BLaER1 treated with 17β-estradiol and CSF1 and Interleukin-3, amounts not matched to agents 10 nM and 100 nM (cell line): ENCODE results near the gene SUGP2.
A peak's percentile ranks its signal among the peaks of the same experiment; 100 is the strongest.

Experiments used
- H3K27ac ChIP-seq, 11 experiments: shearing (Covaris generic); formaldehyde crosslinking; 2 replicates each; pipeline ENCODE4 v1.8.1; 2022
- H3K27me3 ChIP-seq, 11 experiments: shearing (Covaris generic); formaldehyde crosslinking; 2 replicates each; pipeline ENCODE4 v1.8.1; 2022
- H3K36me3 ChIP-seq, 11 experiments: shearing (Covaris generic); formaldehyde crosslinking; 2 replicates each; pipeline ENCODE4 v1.8.1; 2022
- H3K4me1 ChIP-seq, 10 experiments: shearing (Covaris generic); formaldehyde crosslinking; 2 replicates each; pipeline ENCODE4 v1.8.1; 2022
- H3K4me2 ChIP-seq, 11 experiments: shearing (Covaris generic); formaldehyde crosslinking; 2 replicates each; pipeline ENCODE4 v1.8.1; 2022
- H3K4me3 ChIP-seq, 10 experiments: shearing (Covaris generic); formaldehyde crosslinking; 2 replicates each; pipeline ENCODE4 v1.8.1; 2022
- H3K9ac ChIP-seq, 11 experiments: shearing (Covaris generic); formaldehyde crosslinking; 2 replicates each; pipeline ENCODE4 v1.8.1; 2022
- H3K9me3 ChIP-seq, 11 experiments: shearing (Covaris generic); formaldehyde crosslinking; replicated peaks in 1 of 11; 2 replicates each; pipeline ENCODE4 v1.8.1; 2022
- H4K20me1 ChIP-seq, 11 experiments: shearing (Covaris generic); formaldehyde crosslinking; 2 replicates each; pipeline ENCODE4 v1.8.1; 2022
- Cebpa-rat ChIP-seq, 11 experiments: shearing (Covaris generic); IDR thresholded peaks; 2 replicates each; pipeline ENCODE4 v1.8.1; 2022

Gene SUGP2

GRCh38 chr19:19074196-19074882 is 41.0 kb upstream of the SUGP2 start:
- H3K36me3 ChIP-seq: peaks cover 0 to 52% (median 24%) of the 10 kb centered on the region in 11 experiments; a peak in 12 of 22 replicates
- no peak for TF ChIP-seq Cebpa-rat (IDR thresholded peaks at IDR 0.05)

GRCh38 chr19:19071897-19072296 is 38.6 kb upstream of the SUGP2 start:
- H4K20me1 ChIP-seq: no peaks in the 10 kb centered on the region
- H3K9ac ChIP-seq: peak overlapping the region in 2 of 11 experiments; percentile 6 to 32; a peak in 2 of 22 replicates
- peaks cover 0 to 48% (median 21%) of the 10 kb centered on the region in 11 experiments; a peak in 12 of 22 replicates for H3K36me3 ChIP-seq
- H3K4me1 ChIP-seq: peaks cover 32 to 68% (median 55%) of the 10 kb centered on the region in 10 experiments
- peak overlapping the region in 7 of 11 experiments; percentile 16 to 54 (median 26); a peak in 7 of 22 replicates for H3K4me2 ChIP-seq
- H3K9me3 ChIP-seq: no peaks in the 10 kb centered on the region
- H3K27ac ChIP-seq: peak overlapping the region in 2 of 11 experiments; percentile 11 to 24; a peak in 2 of 22 replicates
- no peaks in the 10 kb centered on the region for H3K27me3 ChIP-seq
- no peak overlapping the region for H3K4me3 ChIP-seq
- TF ChIP-seq Cebpa-rat (IDR thresholded peaks at IDR 0.05): no peak

More at GRCh38 chr19:19074196-19074882, 41.0 kb upstream of the SUGP2 start:
- no peaks in the 10 kb centered on the region for H3K9me3 ChIP-seq
- no peak overlapping the region for H3K4me3 ChIP-seq
- peaks cover 0 to 4% (median 0%) of the 10 kb centered on the region in 11 experiments; a peak in 1 of 22 replicates for H4K20me1 ChIP-seq
- H3K4me1 ChIP-seq: peaks cover 11 to 62% (median 45%) of the 10 kb centered on the region in 10 experiments
- H3K27me3 ChIP-seq: no peaks in the 10 kb centered on the region
- H3K27ac ChIP-seq: no peak overlapping the region; a peak in 1 of 22 replicates
- H3K9ac ChIP-seq: peak overlapping the region in 2 of 11 experiments; percentile 7 to 28; a peak in 2 of 22 replicates
- peak overlapping the region in 3 of 11 experiments; percentile 1 to 18 (median 11); a peak in 3 of 22 replicates for H3K4me2 ChIP-seq

- Histone ChIP-seq H3K4me3 (peak overlapping the region in 1 of 10 experiments; percentile 21; a peak in 1 of 20 replicates), H3K27me3 (no peaks in the 10 kb centered on the region), H3K9me3 (no peaks in the 10 kb centered on the region), H4K20me1 (no peaks in the 10 kb centered on the region), H3K36me3 (peaks cover 0 to 29% (median 8%) of the 10 kb centered on the region in 11 experiments; a peak in 9 of 22 replicates), H3K27ac (peak overlapping the region in 9 of 11 experiments; percentile 37 to 73 (median 57); a peak in 19 of 22 replicates), H3K4me1 (peaks cover 41 to 80% (median 67%) of the 10 kb centered on the region in 10 experiments), H3K4me2 (peak overlapping the region; percentile 51 to 99 (median 77)), H3K9ac (peak overlapping the region in 10 of 11 experiments; percentile 3 to 63 (median 44); a peak in 13 of 22 replicates)
- no peak for TF ChIP-seq Cebpa-rat (IDR thresholded peaks at IDR 0.05)
These were observed 35.6 kb upstream of the SUGP2 start for GRCh38 chr19:19068659-19069654.

GRCh38 chr19:19067276-19068072 is 34.2 kb upstream of the SUGP2 start:
- H3K9me3 ChIP-seq: no peaks in the 10 kb centered on the region
- H4K20me1 ChIP-seq: peaks cover 0 to 6% (median 0%) of the 10 kb centered on the region in 11 experiments; a peak in 4 of 22 replicates
- no peaks in the 10 kb centered on the region for H3K27me3 ChIP-seq
- H3K9ac ChIP-seq: peak overlapping the region in 4 of 11 experiments; percentile 1 to 82 (median 50); a peak in 4 of 22 replicates
- peaks cover 0 to 18% (median 6%) of the 10 kb centered on the region in 11 experiments; a peak in 9 of 22 replicates for H3K36me3 ChIP-seq
- peak overlapping the region; percentile 51 to 99 (median 77) for H3K4me2 ChIP-seq
- H3K27ac ChIP-seq: peak overlapping the region in 8 of 11 experiments; percentile 37 to 73 (median 56); a peak in 16 of 22 replicates
- H3K4me1 ChIP-seq: peaks cover 47 to 79% (median 69%) of the 10 kb centered on the region in 10 experiments
- no peak; a peak in 1 of 22 replicates for TF ChIP-seq Cebpa-rat (IDR thresholded peaks at IDR 0.05)
- H3K4me3 ChIP-seq: no peak overlapping the region

GRCh38 chr19:19064811-19065745 is 31.8 kb upstream of the SUGP2 start:
- TF ChIP-seq Cebpa-rat (IDR thresholded peaks at IDR 0.05): no peak
- no peaks in the 10 kb centered on the region for H3K9me3 ChIP-seq
- peaks cover 47 to 77% (median 71%) of the 10 kb centered on the region in 10 experiments for H3K4me1 ChIP-seq
- H3K27ac ChIP-seq: peak overlapping the region in 10 of 11 experiments; percentile 26 to 77 (median 71); a peak in 19 of 22 replicates
- peak overlapping the region; percentile 79 to 100 (median 99) for H3K4me2 ChIP-seq
- H3K27me3 ChIP-seq: no peaks in the 10 kb centered on the region
- H3K36me3 ChIP-seq: peaks cover 0 to 20% (median 13%) of the 10 kb centered on the region in 11 experiments; a peak in 18 of 22 replicates
- peak overlapping the region; percentile 70 to 82 (median 77) for H3K9ac ChIP-seq
- peak overlapping the region; percentile 69 to 83 (median 74) for H3K4me3 ChIP-seq
- peaks cover 0 to 17% (median 0%) of the 10 kb centered on the region in 11 experiments; a peak in 5 of 22 replicates for H4K20me1 ChIP-seq

GRCh38 chr19:19064098-19064722 is 30.9 kb upstream of the SUGP2 start:
- peaks cover 4 to 29% (median 21%) of the 10 kb centered on the region in 11 experiments; a peak in 21 of 22 replicates for H3K36me3 ChIP-seq
- peak overlapping the region; percentile 70 to 82 (median 77) for H3K9ac ChIP-seq
- peaks cover 44 to 72% (median 67%) of the 10 kb centered on the region in 10 experiments for H3K4me1 ChIP-seq
- H3K4me2 ChIP-seq: peak overlapping the region; percentile 79 to 100 (median 99)
- peaks cover 0 to 22% (median 0%) of the 10 kb centered on the region in 11 experiments; a peak in 5 of 22 replicates for H4K20me1 ChIP-seq
- peak overlapping the region in 10 of 11 experiments; percentile 26 to 77 (median 71); a peak in 18 of 22 replicates for H3K27ac ChIP-seq
- no peaks in the 10 kb centered on the region for H3K27me3 ChIP-seq
- no peaks in the 10 kb centered on the region for H3K9me3 ChIP-seq
- peak overlapping the region; percentile 69 to 83 (median 74) for H3K4me3 ChIP-seq
- TF ChIP-seq Cebpa-rat (IDR thresholded peaks at IDR 0.05): no peak
